ENCODE measurements around the gene GRIN1.
"Not testable (repeated sequence)": the region's sequence is repeated elsewhere in the genome, so short reads cannot be mapped to it uniquely, and the experiment has no call there.

GRIN1 gene

DNA sequence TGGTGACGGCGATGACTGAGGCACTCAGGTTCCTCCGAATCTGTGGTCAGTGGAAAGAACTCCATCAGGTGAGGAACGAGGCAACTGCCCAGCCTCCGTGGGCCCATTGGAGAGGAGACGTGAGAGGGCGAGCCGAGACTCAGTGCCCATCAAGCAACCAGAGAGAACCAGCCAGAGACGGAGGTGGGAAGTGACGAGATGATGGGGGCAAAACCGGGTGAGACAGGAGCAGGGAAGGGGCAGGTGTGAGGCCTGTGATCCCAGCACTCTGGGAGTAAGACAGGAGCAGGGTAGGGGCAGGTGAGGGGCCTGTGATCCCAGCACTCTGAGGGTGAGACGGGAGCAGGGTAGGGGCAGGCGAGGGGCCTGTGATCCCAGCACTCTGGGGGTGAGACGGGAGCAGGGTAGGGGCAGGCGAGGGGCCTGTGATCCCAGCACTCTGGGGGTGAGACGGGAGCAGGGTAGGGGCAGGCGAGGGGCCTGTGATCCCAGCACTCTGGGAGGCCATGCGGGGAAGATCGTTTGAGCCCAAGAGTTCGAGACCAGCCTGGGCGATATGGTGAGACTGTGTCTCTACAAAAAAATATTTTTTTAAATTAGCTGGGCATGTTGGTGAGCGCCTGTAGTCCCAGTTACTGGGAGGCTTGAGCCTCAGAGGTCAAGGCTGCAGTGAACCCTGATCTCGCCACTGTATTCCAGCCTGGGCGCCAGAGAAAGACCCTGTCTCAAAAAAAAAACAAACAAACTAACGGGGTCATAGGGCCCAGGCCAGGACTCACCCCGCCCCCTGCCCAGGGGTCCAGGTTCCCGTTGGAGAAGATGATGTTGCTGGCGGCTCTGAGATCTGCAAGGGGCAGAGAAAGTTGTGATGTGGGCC lies 27.8 kb upstream of the GRIN1 start:
- FAIRE-seq (no peak), DNase-seq (ENCODE audit: extremely low spot score, insufficient read length, low read depth) (no peak)

GRCh38 chr9:137111788-137112563 lies 27.0 kb upstream of the GRIN1 start:
- DNase-seq (ENCODE audit: extremely low spot score, insufficient read length, low read depth) (no peak), FAIRE-seq (no peak)

DNA sequence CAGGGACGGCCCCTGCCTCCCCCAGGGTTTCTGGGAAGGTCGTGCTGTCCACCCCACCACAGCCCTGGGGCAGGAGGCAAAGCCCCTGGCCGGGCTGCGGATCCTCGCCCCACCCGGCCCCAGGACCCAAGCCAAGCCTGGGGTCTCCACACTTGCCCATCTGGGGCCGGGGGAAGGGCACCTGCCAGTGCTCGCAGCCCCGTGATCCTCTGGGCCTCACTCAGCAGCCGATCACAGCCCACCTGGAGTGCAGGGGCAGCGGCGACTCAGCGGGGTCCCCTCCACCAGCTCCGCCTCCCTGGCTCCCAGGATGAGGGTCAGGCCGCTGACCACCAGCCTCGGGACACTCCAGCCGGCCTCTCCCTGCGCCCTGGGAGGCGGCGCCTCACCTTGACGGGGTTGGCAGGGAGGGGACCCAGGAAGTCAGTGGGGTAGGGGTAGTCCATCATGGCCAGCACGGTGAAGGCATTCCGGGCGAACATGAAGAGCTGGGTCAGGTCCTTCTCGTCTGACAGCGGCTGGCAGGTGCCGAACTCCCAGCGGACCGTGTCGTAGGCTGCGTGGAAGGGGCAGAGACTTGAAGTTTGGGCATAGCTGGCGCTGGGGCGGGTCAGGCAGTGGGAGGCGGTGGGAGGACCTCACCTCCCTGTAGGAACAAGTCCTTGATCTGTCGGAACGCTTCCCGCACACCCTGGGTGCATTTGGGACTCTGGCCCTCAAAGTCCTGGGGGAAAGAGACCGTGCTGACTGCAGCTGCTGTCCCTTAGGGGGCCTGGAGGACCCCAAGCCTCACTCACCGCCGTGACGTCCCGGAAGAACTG lies 26.2 kb upstream of the GRIN1 start:
- no peak for FAIRE-seq
- DNase-seq (ENCODE audit: extremely low spot score, insufficient read length, low read depth), result no peak

DNA sequence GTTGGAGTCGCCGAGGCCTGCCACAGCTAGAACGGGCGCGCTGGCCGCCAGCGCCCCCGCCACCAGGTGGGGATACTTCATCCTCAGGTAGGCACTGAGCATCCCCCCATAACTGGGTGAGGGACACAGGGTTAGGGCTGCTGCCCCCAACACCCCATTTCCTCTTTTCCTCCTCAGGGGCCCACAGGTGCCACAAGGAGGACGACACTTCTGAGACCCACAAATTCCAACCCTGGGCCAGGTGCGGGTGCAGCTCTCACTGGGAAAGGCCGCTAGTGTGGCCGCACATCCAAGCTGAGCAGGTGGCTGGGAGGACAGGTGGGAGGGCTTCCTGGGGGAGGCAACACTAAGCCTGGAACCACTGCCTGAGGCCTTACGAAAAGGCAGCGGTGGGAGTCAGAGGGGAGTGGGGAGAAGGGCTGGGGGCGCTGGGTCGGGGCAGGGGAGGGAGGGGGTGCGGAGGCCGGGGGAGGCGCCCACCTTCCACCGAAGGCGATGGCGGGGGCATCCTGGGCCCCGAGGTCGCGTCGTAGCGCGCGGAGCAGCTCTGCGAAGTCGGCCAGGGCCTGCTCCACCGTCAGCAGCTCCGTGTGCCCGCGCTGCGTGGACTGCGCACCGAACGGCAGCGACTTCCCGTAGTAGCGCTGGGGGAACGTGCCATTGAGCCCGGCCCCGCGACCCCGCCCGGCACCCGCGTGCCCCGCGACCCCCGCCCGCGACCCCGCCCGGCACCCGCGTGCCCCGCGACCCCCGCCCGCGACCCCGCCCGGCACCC lies 25.4 kb upstream of the GRIN1 start:
- DNase-seq (ENCODE audit: extremely low spot score, insufficient read length, low read depth), result no peak
- FAIRE-seq, result no peak

- no peak for FAIRE-seq
- no peak for DNase-seq (ENCODE audit: extremely low spot score, insufficient read length, low read depth)
Observed at GRCh38 chr9:137114220-137114612, 24.7 kb upstream of the GRIN1 start.

DNA sequence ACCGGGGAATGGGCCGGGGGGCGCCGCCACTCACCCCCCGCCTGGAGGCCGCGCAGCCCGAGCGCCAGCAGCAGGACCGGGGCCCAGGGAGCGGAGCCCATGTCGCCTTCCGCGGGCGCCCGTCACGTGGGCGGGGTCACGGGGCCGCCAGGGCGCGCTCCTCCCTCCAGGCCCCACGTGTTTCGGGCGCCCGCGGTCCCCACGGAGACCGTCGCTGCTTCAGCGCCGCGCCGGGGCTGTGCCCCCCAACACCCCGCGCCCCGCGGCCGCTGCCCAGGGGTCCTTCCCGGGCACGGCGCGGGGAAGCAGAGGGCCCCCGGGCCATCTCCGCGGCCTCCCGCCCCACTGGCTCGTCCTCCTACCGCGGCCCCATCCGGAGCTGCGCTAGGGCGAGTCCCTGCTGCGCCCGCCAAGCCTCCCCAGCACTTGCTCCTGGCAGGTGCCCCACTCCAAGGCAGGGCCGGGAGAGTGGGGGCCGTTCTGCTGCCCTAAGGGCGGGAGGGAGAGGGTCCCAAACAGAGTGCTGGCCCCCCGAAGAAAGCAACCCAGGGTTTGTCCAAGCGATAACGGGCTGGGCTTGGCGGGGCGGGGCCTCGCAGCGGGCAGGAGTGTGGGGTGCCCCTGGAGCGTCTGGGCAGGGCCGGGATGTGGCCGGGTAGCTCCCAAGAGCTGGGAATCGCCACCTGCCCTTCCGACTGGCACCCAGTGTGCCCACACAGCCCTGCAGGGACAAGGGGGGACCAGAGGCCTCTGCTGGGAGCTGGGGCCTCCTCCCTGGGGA lies 24.2 kb upstream of the GRIN1 start, which contains the start of gene DPP7:
Gene DPP7, minus strand, starts transcription at position 121 of the 781 bp plus-strand sequence. Its CDS starts 20 bp downstream, at position 101.
- FAIRE-seq (no peak), DNase-seq (ENCODE audit: extremely low spot score, insufficient read length, low read depth) (peak; percentile 84)

DNA sequence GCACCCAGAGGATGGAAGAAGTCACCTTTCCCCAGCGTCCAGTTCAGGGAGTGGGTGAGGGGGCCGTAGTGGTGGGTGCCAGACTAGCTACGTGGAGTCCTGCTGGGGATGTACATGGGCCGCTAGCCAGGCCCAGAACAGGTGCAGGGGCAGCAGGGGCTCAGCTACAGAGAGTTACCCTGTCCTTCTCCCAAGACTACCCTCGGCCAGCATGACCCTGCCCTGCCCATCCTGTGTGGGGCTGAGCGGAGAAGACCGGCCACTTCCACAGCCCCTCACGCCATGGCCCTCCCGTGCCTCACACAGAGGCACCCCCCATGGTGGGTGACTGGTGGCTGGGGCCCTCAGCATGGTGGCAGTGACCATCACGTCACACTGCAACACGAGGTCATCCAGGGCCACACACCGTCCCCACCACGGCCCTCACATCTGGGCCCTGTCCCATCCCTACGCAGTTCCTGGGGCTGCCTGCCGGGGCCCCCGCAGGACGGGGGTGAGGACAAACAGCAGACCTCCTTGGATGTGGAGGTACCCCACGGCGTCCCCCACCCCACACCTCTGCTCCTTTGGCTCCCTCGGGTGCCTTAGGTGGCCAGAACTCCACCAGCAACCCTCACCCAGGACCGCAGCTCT lies 23.4 kb upstream of the GRIN1 start:
- FAIRE-seq (no peak), DNase-seq (ENCODE audit: extremely low spot score, insufficient read length, low read depth) (no peak)

DNA sequence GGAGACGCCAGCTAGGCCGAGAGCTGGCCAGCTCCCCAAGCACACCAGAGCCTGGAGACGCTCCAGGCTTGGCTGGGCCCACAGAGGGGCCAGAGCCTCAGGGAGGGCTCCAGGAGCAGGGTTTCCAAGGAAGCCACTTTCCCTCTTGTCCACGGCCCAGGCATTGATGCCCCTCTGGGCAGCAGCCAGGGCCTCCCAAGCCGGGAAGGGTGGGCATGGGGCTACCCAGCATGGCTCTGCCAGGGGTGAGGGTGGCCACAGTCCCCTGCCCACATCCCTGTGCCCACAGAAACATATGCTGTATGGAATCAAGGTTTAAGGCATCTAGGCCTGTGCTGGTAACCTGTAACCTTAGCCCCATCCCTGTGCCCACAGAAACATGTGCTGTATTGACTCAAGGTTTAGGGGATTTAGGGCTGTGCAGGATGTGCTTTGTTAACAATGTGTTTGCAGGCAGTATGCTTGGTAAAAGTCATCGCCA lies 22.9 kb upstream of the GRIN1 start:
- DNase-seq (ENCODE audit: extremely low spot score, insufficient read length, low read depth), result no peak
- no peak for FAIRE-seq

- no peak for DNase-seq (ENCODE audit: extremely low spot score, insufficient read length, low read depth)
- no peak for FAIRE-seq
Observed at GRCh38 chr9:137116728-137117127, 22.2 kb upstream of the GRIN1 start.

DNA sequence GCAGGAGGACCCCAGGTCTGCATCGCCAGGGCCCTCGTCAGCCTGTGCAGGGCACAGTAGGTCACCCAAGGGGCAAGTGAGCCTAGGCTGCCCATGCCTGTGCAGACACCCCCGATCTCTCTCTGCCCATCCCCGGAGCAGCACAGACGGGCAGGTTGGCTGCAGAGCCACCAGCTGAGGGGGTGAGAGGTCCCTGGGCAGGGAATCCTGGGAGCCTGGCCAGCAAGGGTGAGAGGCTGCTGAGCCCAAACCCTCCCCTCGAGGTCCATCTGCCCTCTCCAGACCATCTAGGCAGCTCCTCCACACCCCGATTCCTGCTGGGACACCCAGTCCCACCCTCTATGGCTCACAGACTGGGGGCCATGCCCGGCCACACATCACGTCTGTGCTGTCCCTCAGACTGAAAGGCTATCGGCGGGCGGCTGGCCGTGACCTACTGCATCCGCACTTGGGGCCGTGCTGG lies 21.7 kb upstream of the GRIN1 start:
- FAIRE-seq (no peak), DNase-seq (ENCODE audit: extremely low spot score, insufficient read length, low read depth) (no peak)

GRCh38 chr9:137118092-137118603 lies 20.8 kb upstream of the GRIN1 start:
- FAIRE-seq; DNase-seq (ENCODE audit: extremely low spot score, insufficient read length, low read depth): not testable (repeated sequence)

- not testable (repeated sequence) for DNase-seq (ENCODE audit: extremely low spot score, insufficient read length, low read depth); FAIRE-seq
Observed at GRCh38 chr9:137121927-137122795, 16.8 kb upstream of the GRIN1 start.

- not testable (repeated sequence) for DNase-seq (ENCODE audit: extremely low spot score, insufficient read length, low read depth); FAIRE-seq
Observed at GRCh38 chr9:137122796-137123467, 16.0 kb upstream of the GRIN1 start.

DNA sequence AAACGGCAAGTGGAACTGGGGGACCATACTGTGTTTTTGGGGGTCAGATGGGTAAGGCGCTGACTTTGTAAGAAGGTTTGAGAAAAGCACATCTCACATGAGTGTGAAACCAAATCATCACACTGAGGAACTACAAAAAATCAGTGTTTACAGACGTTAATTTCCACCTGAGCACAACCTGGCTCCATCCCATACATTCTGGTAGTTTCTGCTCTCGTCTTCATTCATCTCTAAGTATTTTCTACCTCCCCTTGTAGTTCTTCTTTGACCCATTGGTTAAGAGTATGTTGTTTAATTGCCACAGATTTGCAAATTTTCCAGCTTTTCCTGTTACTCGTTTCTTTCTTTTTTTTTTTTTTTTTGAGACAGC lies 15.5 kb upstream of the GRIN1 start:
- peak; percentile 66 for FAIRE-seq

GRCh38 chr9:137123952-137124462 lies 14.9 kb upstream of the GRIN1 start:
- DNase-seq (ENCODE audit: extremely low spot score, insufficient read length, low read depth); FAIRE-seq: not testable (repeated sequence)

More for the DNA sequence above, 15.5 kb upstream of the GRIN1 start:
- DNase-seq (ENCODE audit: extremely low spot score, insufficient read length, low read depth), result no peak

GRCh38 chr9:137126786-137127185 lies 12.2 kb upstream of the GRIN1 start:
- DNase-seq (ENCODE audit: extremely low spot score, insufficient read length, low read depth) (no peak), FAIRE-seq (peak; percentile 15)

Measured in GM18507 (cell line).